Lower leg skin (tissue), 3 donors: ENCODE results near the gene SOCS6.

ENCODE experiments used
- POLR2A ChIP-seq, 2 donors: fragments of 450-650 bp; IDR thresholded peaks; one replicate each; pipeline ENCODE4 v1.6.1; 2016 to 2017; ENCODE audit warnings: antibody characterized with exemption in 2 of 2, mild to moderate bottlenecking in 1 of 2, moderate library complexity in 1 of 2
- TF ChIP-seq, protein P1 (sequence below), 3 donors: fragments of 450-650 bp; IDR thresholded peaks; one replicate each; pipeline ENCODE4 v1.5.1; 2016; ENCODE audit warnings: antibody characterized with exemption in 3 of 3, mild to moderate bottlenecking in 3 of 3, moderate library complexity in 2 of 3

DNA sequence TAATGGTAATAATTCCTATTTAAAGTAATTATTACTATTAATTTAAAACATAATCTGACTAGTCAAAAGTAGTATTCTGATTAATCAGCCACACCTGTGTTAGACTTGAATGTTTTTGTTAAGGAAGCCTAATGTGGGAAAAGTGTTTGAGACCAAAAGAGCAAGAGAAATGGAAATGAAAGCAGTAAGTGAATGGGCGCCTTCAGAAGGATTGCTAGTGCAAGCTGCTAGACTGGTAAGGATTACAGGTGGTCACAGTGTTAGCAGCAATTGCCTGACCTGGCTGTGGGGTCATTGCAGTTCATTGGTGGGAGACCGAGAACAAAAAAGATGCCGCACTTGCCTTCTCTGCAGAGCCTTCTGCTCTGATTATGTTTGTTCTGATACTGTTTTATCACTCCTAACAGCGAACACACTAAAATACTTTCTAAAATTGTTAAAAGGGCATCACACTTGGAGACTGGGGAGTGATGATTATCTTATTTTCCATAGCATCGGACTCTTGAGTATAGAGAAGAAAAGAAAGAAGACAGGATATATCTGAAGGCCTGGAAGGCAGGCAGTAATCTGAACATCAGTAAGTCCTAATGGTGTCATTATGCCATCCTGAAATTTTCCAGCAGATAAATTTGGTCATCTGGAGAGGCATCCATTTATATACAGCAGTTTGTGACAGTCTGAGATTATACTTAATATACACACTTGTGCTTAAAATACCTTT lies 5.8 kb downstream of the SOCS6 start:
- TF ChIP-seq, protein P1, sequence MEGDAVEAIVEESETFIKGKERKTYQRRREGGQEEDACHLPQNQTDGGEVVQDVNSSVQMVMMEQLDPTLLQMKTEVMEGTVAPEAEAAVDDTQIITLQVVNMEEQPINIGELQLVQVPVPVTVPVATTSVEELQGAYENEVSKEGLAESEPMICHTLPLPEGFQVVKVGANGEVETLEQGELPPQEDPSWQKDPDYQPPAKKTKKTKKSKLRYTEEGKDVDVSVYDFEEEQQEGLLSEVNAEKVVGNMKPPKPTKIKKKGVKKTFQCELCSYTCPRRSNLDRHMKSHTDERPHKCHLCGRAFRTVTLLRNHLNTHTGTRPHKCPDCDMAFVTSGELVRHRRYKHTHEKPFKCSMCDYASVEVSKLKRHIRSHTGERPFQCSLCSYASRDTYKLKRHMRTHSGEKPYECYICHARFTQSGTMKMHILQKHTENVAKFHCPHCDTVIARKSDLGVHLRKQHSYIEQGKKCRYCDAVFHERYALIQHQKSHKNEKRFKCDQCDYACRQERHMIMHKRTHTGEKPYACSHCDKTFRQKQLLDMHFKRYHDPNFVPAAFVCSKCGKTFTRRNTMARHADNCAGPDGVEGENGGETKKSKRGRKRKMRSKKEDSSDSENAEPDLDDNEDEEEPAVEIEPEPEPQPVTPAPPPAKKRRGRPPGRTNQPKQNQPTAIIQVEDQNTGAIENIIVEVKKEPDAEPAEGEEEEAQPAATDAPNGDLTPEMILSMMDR (IDR thresholded peaks at IDR 0.05), result no peak
- TF ChIP-seq POLR2A (IDR thresholded peaks at IDR 0.05), result no peak
